ENCODE measurements around the gene CIAO3. TPM values are rescaled to one million over a fixed set of nuclear protein-coding genes. Genes with fewer than 3 reads are reported as not detected.

The CIAO3 gene
- total RNA-seq, 1 donor from 2014 or later = 33.2 TPM

DNA sequence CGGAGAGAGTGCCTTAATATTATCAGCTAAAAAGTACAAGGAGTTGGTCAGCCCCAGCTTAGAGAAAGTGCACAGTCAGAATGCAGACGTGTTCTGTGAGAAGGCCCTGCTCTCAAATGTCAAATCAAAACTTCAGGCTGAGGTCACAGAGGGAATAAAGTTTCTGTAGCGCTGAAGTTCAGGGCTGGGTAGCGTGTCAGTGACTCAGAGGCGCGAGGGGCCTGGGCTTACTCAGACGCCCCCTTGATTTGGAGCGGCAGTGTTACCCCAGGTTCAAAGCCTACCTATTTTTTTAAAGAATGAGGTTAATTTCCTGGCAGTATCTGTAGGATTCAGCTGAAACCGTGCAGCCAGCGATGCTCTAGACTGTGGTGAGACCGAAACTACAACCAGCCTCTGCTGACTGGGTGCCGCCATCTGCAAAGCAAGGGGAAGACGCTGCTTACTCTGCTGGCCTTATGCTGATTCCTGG is 4.8 kb downstream of the CIAO3 start:
- no peak for FAIRE-seq
- Histone ChIP-seq H3K27me3 (ENCODE audit: control insufficient read depth, insufficient read depth, low read length) (no peaks in the 10 kb centered on the region), H3K4me3 (ENCODE audit: low read depth, low read length) (no peak overlapping the region), H3K36me3 (ENCODE audit: control insufficient read depth, insufficient read depth, low read length) (peaks cover 26% of the 10 kb centered on the region)
- no peak for DNase-seq (ENCODE audit: low read depth)
- TF ChIP-seq, protein P1, sequence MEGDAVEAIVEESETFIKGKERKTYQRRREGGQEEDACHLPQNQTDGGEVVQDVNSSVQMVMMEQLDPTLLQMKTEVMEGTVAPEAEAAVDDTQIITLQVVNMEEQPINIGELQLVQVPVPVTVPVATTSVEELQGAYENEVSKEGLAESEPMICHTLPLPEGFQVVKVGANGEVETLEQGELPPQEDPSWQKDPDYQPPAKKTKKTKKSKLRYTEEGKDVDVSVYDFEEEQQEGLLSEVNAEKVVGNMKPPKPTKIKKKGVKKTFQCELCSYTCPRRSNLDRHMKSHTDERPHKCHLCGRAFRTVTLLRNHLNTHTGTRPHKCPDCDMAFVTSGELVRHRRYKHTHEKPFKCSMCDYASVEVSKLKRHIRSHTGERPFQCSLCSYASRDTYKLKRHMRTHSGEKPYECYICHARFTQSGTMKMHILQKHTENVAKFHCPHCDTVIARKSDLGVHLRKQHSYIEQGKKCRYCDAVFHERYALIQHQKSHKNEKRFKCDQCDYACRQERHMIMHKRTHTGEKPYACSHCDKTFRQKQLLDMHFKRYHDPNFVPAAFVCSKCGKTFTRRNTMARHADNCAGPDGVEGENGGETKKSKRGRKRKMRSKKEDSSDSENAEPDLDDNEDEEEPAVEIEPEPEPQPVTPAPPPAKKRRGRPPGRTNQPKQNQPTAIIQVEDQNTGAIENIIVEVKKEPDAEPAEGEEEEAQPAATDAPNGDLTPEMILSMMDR (IDR thresholded peaks at IDR 0.05; ENCODE audit: insufficient read depth, low read length, severe bottlenecking) = no peak

DNA sequence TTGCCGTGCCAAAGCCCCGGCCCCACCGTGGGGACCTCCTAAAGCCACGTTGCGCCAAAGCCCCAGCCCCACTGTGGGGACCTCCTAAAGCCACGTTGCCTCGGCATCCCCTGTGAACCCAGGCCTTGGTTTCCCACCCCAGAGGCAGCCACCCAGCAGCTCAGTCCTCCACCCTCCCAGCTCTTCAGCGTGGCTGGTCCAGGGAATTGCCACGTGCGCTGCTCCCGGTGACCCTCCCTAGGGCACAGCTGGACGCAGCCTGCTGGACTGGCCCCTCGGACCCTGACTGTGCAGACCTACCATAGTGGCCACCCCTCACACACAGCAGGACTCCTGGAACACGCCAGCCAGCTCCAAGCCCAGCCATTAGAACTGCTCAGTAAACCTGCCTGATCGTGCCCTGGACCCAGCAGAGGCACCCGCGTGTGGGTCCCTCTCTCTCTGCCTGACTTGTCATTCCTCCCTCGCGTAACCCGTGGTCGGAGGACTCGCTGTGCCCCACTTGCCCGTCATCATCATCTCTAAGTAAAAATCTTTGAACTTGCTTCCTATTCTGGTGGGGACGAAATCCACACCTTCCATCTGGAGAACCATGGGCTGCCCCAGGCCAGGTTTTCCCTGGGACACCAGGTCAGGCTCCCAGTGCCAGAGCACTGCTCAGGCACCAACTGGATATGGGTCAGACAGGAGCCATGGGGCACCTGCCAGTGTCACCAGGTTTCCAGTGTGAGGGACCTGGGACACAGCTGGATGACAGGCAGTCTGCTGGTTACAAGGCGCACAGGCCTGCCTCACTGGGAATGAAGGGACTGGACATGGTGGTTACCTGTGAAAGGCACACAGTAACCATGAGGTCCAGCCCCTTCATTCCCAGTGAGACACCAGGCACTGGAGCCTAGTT is 5.6 kb downstream of the CIAO3 start:
- no peak overlapping the region for H3K4me3 ChIP-seq (ENCODE audit: low read depth, low read length)
- TF ChIP-seq, protein P1 (IDR thresholded peaks at IDR 0.05; ENCODE audit: insufficient read depth, low read length, severe bottlenecking) = no peak
- no peak for DNase-seq (ENCODE audit: low read depth)
- H3K27me3 ChIP-seq (ENCODE audit: control insufficient read depth, insufficient read depth, low read length) = no peaks in the 10 kb centered on the region
- no peak for FAIRE-seq
- H3K36me3 ChIP-seq (ENCODE audit: control insufficient read depth, insufficient read depth, low read length) = peaks cover 26% of the 10 kb centered on the region

DNA sequence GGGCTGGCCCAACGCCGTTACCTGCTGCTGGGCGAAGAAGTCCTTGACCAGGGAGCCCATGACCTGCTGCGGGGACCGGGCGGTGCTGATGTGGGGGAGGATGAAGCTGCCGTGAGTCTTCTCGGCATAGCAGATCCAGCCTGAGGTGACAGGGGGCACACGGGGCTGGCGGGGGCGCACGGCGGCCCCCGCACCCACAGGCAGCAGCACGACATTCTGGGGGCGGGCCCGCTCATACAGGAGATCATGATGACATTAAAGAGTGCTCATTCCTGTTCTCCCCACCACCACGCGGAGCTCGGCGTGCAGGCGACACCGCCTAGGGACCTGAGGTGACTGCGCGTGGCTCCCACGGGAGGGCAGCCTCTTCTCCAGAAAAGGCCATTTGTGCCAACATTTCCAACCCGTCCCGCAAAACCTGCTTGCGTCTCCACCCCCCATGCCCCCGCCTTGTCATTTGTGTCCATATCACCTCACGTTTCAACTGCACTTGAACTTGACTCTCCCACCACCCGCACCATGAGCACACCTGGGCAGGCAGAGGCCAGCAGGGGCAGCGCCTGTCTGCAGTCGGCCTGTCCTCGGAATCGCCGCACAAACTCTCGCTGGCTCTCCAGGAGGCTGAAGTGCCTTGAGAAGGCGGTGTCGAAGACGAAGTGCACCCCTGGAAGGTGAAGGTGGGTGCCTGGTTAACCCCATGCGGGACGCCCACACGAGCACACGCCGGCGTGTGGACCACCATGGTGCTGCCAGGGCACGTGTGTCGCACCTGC is 6.4 kb downstream of the CIAO3 start:
- TF ChIP-seq, protein P1 (IDR thresholded peaks at IDR 0.05; ENCODE audit: insufficient read depth, low read length, severe bottlenecking) = no peak
- no peak for DNase-seq (ENCODE audit: low read depth)
- Histone ChIP-seq H3K36me3 (ENCODE audit: control insufficient read depth, insufficient read depth, low read length) (peaks cover 26% of the 10 kb centered on the region), H3K27me3 (ENCODE audit: control insufficient read depth, insufficient read depth, low read length) (no peaks in the 10 kb centered on the region), H3K4me3 (ENCODE audit: low read depth, low read length) (no peak overlapping the region)
- FAIRE-seq = no peak

DNA sequence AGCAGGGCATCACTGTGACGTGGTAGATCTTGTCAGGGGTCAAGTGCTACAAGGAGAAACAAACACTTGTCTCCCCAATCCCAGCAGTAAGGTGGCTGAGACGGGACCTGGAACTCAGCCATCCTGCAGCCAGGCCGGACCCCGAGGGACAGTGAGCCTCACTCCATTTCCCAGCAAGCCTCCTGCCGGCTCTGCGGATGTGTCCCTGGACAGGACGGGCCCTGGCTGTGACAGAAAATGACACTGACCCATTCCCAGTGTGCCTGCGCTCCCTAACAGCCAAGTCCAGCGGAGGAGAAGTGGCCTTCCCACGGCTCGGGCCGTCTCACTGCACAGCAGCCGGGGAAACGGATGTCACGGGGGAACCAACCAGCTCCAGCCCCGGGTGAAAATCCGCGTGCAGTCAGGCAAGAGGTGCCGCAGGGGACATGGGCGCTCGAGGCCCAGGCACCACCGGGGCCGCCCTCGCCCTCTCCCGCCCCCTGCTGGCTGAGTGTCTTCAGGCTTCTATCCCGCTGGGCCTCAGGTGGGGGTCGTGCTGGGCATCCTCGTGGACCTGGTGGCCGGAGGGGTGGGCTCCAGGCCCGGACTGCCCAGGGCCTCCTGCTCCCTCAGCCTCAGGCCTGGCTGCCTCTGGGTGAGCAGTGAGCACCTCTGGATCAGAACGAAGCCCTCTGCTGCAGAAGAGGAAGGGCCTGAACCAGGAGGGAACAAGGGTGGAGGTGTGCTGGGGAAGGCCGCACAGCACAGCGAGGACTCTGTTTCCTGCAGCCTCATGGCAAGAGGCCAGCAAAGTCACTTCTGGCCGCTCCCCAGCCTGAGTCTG is 7.2 kb downstream of the CIAO3 start:
- FAIRE-seq = no peak
- TF ChIP-seq, protein P1 (IDR thresholded peaks at IDR 0.05; ENCODE audit: insufficient read depth, low read length, severe bottlenecking) = peak; percentile 73
- H3K27me3 ChIP-seq (ENCODE audit: control insufficient read depth, insufficient read depth, low read length) = no peaks in the 10 kb centered on the region
- H3K36me3 ChIP-seq (ENCODE audit: control insufficient read depth, insufficient read depth, low read length) = peaks cover 26% of the 10 kb centered on the region
- H3K4me3 ChIP-seq (ENCODE audit: low read depth, low read length) = no peak overlapping the region
- no peak for DNase-seq (ENCODE audit: low read depth)

DNA sequence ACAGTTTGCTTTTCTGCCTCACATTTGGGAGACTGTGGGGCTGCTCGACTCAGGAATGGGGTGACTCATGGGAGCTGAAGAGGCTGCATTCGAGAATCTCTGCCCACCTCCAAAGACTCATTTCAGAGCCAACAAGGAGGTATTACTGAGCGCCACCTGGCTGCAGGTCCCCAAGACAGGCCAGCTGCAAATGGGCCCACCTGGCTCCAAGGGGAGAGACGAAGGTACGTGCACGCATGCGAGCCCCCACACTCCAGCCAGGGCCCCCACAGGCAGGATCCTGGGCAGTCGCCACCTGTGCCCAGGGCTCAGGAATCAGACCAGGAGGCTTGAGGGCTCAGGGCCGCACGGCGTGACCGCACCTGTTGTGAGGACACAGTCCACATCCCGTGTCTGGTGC is 7.9 kb downstream of the CIAO3 start:
- Histone ChIP-seq H3K27me3 (ENCODE audit: control insufficient read depth, insufficient read depth, low read length) (no peaks in the 10 kb centered on the region), H3K36me3 (ENCODE audit: control insufficient read depth, insufficient read depth, low read length) (peaks cover 26% of the 10 kb centered on the region), H3K4me3 (ENCODE audit: low read depth, low read length) (no peak overlapping the region)
- peak; percentile 50 for DNase-seq (ENCODE audit: low read depth)
- no peak for FAIRE-seq
- TF ChIP-seq, protein P1 (IDR thresholded peaks at IDR 0.05; ENCODE audit: insufficient read depth, low read length, severe bottlenecking) = no peak

Measured in bronchial epithelial cell (primary cell).